HG02884 (cell line): ENCODE results near the gene C2CD3.

Experiments
- ATAC-seq: cut with Tn5 transposase; IDR thresholded peaks from one replicate; pipeline ENCODE4 v1.9.1; 2021; ENCODE audit warnings: mild to moderate bottlenecking, moderate library complexity; ENCODE audit not compliant: unreplicated experiment

C2CD3 gene

DNA sequence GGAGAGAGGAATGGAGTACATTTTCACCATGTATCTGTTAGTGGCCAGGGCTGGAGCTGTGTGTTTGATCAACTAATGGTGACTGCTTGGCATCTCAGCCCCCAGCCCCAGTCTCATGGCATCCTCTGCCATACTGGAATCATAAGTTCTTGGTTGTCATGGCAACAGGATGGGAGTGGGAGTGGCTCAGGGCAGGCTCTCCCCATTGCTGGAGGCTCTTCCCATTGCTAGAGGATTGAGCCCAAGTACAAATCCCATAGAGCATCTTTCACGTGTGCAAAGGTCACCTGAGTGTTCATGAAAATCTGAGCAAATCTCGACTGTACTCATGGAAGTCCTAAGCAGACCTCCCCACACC lies 205.1 kb downstream of the C2CD3 start:
- no peak for ATAC-seq

DNA sequence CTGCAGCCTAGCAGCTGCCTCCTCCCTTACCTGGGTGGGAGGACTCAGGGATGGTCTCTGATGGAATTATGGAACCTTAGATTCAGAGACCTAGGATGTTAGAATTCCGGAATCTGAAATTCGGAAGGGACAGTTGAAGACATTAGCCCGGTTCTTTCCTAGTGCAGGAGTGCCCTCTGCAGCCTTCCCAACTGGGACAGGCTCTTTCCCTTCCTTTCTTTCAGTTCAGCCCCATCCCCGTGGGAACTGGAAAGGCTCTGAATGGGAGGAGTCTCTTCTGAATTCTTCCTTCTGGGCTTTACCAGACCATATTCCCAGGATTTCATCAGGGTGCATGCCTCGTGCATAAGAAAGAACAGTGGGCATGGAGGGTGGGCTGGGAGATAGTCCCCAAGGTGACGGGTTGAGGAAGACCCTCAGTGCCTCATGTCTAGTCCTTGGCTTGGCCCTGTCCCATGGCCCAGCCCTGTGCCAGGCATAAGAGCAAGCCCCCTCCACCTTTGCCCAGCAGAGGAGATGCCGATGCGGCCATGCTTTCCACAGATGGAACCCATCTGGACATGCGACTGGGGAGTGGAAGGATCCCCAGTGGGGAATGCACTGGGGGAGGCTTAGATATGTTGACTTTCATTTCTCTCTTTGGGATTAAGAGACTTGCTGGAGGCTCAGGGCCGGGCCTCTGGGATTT lies 205.6 kb downstream of the C2CD3 start:
- ATAC-seq: no peak

DNA sequence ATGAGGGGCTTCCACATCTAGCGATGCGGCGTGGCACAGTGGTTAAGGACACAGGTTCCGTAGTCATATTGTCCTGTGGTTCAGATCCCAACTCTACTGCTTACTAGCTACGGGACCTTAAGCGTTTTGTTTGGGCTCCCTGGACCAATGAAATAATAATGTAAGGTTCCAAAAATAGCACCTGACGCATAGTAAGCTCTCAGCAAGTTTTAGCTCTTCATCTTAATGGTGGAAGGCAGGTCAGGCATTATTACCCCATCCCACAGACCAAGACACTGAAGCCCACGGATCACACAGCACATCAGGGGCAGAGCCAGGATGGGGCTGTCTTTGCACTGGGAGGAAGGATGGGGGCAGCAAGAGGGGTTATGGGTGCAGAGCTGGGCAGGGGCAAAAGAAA lies 206.9 kb downstream of the C2CD3 start:
- no peak for ATAC-seq
